H1 (cell line): Measurements from ENCODE around the gene SLC35F3. TPM values are rescaled to one million over a fixed set of nuclear protein-coding genes. Genes with fewer than 3 reads are reported as not detected.

Source experiments
- CTCF ChIA-PET: fragments of 300-600 bp; sonication (Branson Sonifier 250); formaldehyde crosslinking; loops from one replicate; lab custom pipeline; 2021; ENCODE audit not compliant: partially characterized antibody; lab: Charles Lee
- POLR2A ChIA-PET: fragments of 300-600 bp; sonication (Branson Sonifier 250); formaldehyde crosslinking; loops from one replicate; lab custom pipeline; 2021; ENCODE audit warnings: inconsistent platforms; ENCODE audit not compliant: partially characterized antibody; lab: Charles Lee
- DNase-seq, 2 experiments: peaks; one replicate each; pipeline versions ENCODE4 v3.0.0 to v3.0.0-alpha.2; 2010 to 2022; ENCODE audit warnings: low spot score in 2 of 2, low read depth in 1 of 2, mixed read lengths in 1 of 2
- FAIRE-seq: peaks from 2 replicates; lab custom pipeline; 2011; peaks lifted over from hg19 to GRCh38; lab: Jason Lieb, UNC
- H2AFZ ChIP-seq: 2 replicates; pipeline ENCODE4 v1.8.1; 2012; ENCODE audit warnings: low read length, inconsistent platforms
- H2AK5ac ChIP-seq: 2 replicates; pipeline ENCODE4 v1.6.1; 2013; ENCODE audit warnings: low read depth, low read length
- H2BK120ac ChIP-seq: replicated peaks from 2 replicates; pipeline ENCODE3; 2013; ENCODE audit warnings: low read depth, low read length, inconsistent platforms
- H2BK12ac ChIP-seq: 2 replicates; pipeline ENCODE4 v1.6.1; 2013; ENCODE audit warnings: low read depth, low read length
- H2BK15ac ChIP-seq: 2 replicates; pipeline ENCODE4 v1.6.1; 2013; ENCODE audit warnings: low read length
- H2BK20ac ChIP-seq: 2 replicates; pipeline ENCODE4 v1.6.1; 2013; ENCODE audit warnings: low read length
- H2BK5ac ChIP-seq: 2 replicates; pipeline ENCODE4 v1.6.1; 2013; ENCODE audit warnings: low read depth, low read length
- H3K14ac ChIP-seq: 2 replicates; pipeline ENCODE4 v1.6.1; 2013; ENCODE audit warnings: inconsistent platforms; ENCODE audit not compliant: insufficient read length
- H3K18ac ChIP-seq: 2 replicates; pipeline ENCODE4 v1.6.1; 2013; ENCODE audit warnings: low read length; ENCODE audit errors: extremely low read depth
- H3K23ac ChIP-seq: 2 replicates; pipeline ENCODE4 v1.6.1; 2013; ENCODE audit warnings: inconsistent platforms; ENCODE audit not compliant: insufficient read length
- H3K23me2 ChIP-seq: 2 replicates; pipeline ENCODE4 v1.6.1; 2013; ENCODE audit warnings: low read depth, low read length
- H3K27ac ChIP-seq: 2 replicates; pipeline ENCODE4 v1.6.1; 2011; ENCODE audit warnings: low read depth, low read length, inconsistent platforms
- H3K27me3 ChIP-seq, 4 experiments: replicated peaks in 1 of 4; 1 replicate in 1 of 4; 2 replicates in 3 of 4; pipeline versions ENCODE4 v1.6.1 to v1.8.1; 2011 to 2013; ENCODE audit warnings: low read length in 3 of 4, mild to moderate bottlenecking in 3 of 4, inconsistent platforms in 2 of 4, mixed read lengths in 2 of 4, moderate library complexity in 1 of 4; ENCODE audit not compliant: control insufficient read depth in 3 of 4, insufficient read depth in 3 of 4; ENCODE audit errors: extremely low read depth in 1 of 4
- H3K36me3 ChIP-seq, 4 experiments: 2 replicates each; pipeline versions ENCODE4 v1.6.1 to v1.8.1; 2011 to 2013; ENCODE audit warnings: mild to moderate bottlenecking in 4 of 4, low read length in 3 of 4, moderate library complexity in 2 of 4, control low read depth in 1 of 4, inconsistent platforms in 1 of 4; ENCODE audit not compliant: insufficient read depth in 4 of 4, control insufficient read depth in 2 of 4
- H3K4ac ChIP-seq: replicated peaks from 2 replicates; pipeline ENCODE3; 2013; ENCODE audit warnings: low read length, low read depth, mixed read lengths, inconsistent platforms; ENCODE audit not compliant: insufficient read length
- H3K4me1 ChIP-seq, 4 experiments: replicated peaks in 1 of 4; 1 replicate in 1 of 4; 2 replicates in 3 of 4; pipeline versions ENCODE4 v1.6.1 to v1.8.1; 2011 to 2013; ENCODE audit warnings: low read length in 3 of 4, inconsistent platforms in 2 of 4, mixed read lengths in 1 of 4; ENCODE audit not compliant: insufficient read depth in 4 of 4, control insufficient read depth in 3 of 4
- H3K4me2 ChIP-seq, 2 experiments: 2 replicates each; pipeline versions ENCODE4 v1.6.1 to v1.8.1; 2011 to 2013; ENCODE audit warnings: low read depth in 2 of 2, low read length in 2 of 2, control low read depth in 1 of 2, inconsistent platforms in 1 of 2, mild to moderate bottlenecking in 1 of 2; ENCODE audit not compliant: insufficient read depth in 1 of 2
- H3K4me3 ChIP-seq, 4 experiments: fragments of 200-600, 300-600 bp in 1 of 4; sonication (generic), shearing (Covaris generic), sonication (Bioruptor Twin) in 1 of 4; 2 replicates each; pipeline versions ENCODE4 v1.5.1 to v1.8.1; 2011 to 2016; ENCODE audit warnings: low read length in 4 of 4, low read depth in 3 of 4, control low read depth in 2 of 4, inconsistent platforms in 2 of 4, mild to moderate bottlenecking in 2 of 4, mixed read lengths in 1 of 4, moderate library complexity in 1 of 4; ENCODE audit not compliant: insufficient read depth in 2 of 4; ENCODE audit errors: extremely low read depth in 1 of 4
- H3K56ac ChIP-seq: replicated peaks from 2 replicates; pipeline ENCODE3; 2013; ENCODE audit warnings: low read depth, mild to moderate bottlenecking, mixed read lengths, low read length, inconsistent platforms; ENCODE audit not compliant: insufficient read length
- H3K79me1 ChIP-seq: 2 replicates; pipeline ENCODE4 v1.6.1; 2013; ENCODE audit warnings: low read depth, low read length, control low read depth
- H3K79me2 ChIP-seq, 2 experiments: 2 replicates each; pipeline versions ENCODE4 v1.6.1 to v1.8.1; 2012 to 2013; ENCODE audit warnings: low read length in 2 of 2, mild to moderate bottlenecking in 2 of 2, inconsistent platforms in 1 of 2; ENCODE audit not compliant: insufficient read depth in 2 of 2, control insufficient read depth in 1 of 2
- H3K9ac ChIP-seq, 4 experiments: replicated peaks in 1 of 4; 1 replicate in 1 of 4; 2 replicates in 3 of 4; pipeline versions ENCODE4 v1.6.1 to v1.8.1; 2011 to 2013; ENCODE audit warnings: low read depth in 3 of 4, low read length in 3 of 4, control low read depth in 2 of 4, mild to moderate bottlenecking in 2 of 4, moderate library complexity in 2 of 4, inconsistent platforms in 1 of 4; ENCODE audit errors: extremely low read depth in 1 of 4
- H3K9me3 ChIP-seq, 2 experiments: 2 replicates each; pipeline versions ENCODE4 v1.6.1 to v1.8.1; 2012 to 2013; ENCODE audit warnings: mild to moderate bottlenecking in 2 of 2, moderate library complexity in 2 of 2, control low read depth in 1 of 2, inconsistent platforms in 1 of 2, low read depth in 1 of 2, low read length in 1 of 2, mixed read lengths in 1 of 2; ENCODE audit not compliant: insufficient read depth in 2 of 2
- H4K20me1 ChIP-seq, 2 experiments: replicated peaks in 1 of 2; 2 replicates each; pipeline versions ENCODE3 to v1.8.1; 2011 to 2013; ENCODE audit warnings: inconsistent platforms in 2 of 2, low read length in 2 of 2, mild to moderate bottlenecking in 1 of 2; ENCODE audit not compliant: insufficient read depth in 2 of 2, control insufficient read depth in 1 of 2
- H4K5ac ChIP-seq: 2 replicates; pipeline ENCODE4 v1.6.1; 2013; ENCODE audit warnings: low read length, low read depth, mixed read lengths, inconsistent platforms; ENCODE audit not compliant: insufficient read length
- H4K8ac ChIP-seq: 2 replicates; pipeline ENCODE4 v1.8.0; 2013; ENCODE audit warnings: mild to moderate bottlenecking, moderate library complexity, low read length, inconsistent platforms; ENCODE audit not compliant: insufficient read depth; ENCODE audit errors: extremely low read depth
- H4K91ac ChIP-seq: replicated peaks from 2 replicates; pipeline ENCODE3; 2013; ENCODE audit warnings: low read length, mixed read lengths, inconsistent platforms; ENCODE audit not compliant: insufficient read length
- POLR2AphosphoS5 ChIP-seq: IDR thresholded peaks from 2 replicates; pipeline ENCODE4 v1.6.1; 2011; ENCODE audit warnings: low read depth, low read length
- TEAD4 ChIP-seq: IDR thresholded peaks from 2 replicates; pipeline ENCODE4 v1.6.1; 2012; ENCODE audit warnings: low read depth, low read length, inconsistent platforms, mixed read lengths
- WGBS, 2 experiments: shearing (Covaris generic) in 1 of 2; methylation state at CpG; one replicate each; pipeline versions ENCODE4 v1.1.6 to v1.1.7; 2013 to 2015; ENCODE audit warnings: low lambda C conversion rate in 2 of 2, mixed read lengths in 2 of 2, inconsistent platforms in 1 of 2, low coverage in 1 of 2, missing lambda C conversion rate in 1 of 2; ENCODE audit not compliant: insufficient replicate concordance in 2 of 2, insufficient coverage in 1 of 2, insufficient read length in 1 of 2; ENCODE audit errors: extremely low coverage in 1 of 2, missing lambda C conversion rate in 1 of 2; 5-methylcytosine and 5-hydroxymethylcytosine counted together
- polyA plus RNA-seq, 7 experiments: library from polyadenylated mRNA; depleted of rRNA in 3 of 7; stranded (reverse) in 5 of 7; unstranded in 2 of 7; fragments of >200 nt in 5 of 7; fragments of 200-250 nt in 2 of 7; gene quantifications; 1 replicate in 5 of 7; 2 replicates in 1 of 7; 4 replicates in 1 of 7; pipeline versions ENCODE4 v1.2.1 to v1.2.3, GENCODE V29; 2011 to 2013; ENCODE audit warnings: missing spikeins in 2 of 7, mixed read lengths in 2 of 7
- total RNA-seq: library from RNA; stranded (reverse); fragmentation: NEBNext Ultra II Directional; extraction: Animal tissue kit (Norgen Biotek cat#: 25700); gene quantifications from 2 replicates; pipeline ENCODE4 v1.2.1, GENCODE V29; 2021

Gene SLC35F3
- total and polyA plus RNA-seq, 2 of the 8 experiments (the other 6 are each of a cell fraction or from before 2014, with no cell fraction given), result 0.78 to 1.2 TPM

DNA sequence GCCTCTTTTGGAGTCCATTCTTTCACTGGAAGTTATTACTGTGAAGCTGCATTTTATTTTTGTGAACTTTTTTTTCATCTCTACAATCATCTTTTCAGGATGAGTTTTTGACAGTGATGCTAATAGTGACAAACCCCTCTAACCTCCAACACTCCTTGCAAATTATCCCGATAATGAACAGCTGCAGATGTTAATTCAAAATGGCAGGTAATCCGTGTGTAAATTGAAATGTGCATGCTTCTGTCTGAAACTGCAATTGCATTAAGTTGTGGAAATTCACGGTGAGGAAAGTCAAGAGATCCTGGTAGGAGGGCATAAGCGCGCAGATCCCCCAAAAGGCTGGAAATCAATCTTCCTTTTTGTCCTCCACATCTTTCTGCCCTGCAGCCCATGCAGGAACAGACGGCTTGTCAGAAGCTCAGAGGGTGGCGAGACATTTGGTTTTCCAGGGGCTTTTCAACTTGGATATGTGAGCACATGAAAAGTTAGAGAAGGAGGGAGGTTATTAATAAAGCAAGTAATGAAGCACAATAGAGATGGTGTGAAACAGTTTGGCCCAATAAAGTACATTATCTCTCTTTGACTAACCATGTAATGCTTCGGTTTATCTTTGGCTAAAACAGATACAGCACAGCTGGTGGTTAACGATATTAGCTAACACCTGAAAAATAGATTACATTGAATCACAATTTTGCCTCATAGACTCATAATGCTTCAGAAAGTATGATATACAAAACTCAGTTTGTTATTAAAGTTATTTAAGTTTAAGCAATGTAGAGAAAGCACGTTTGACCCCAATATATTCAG is 325.3 kb downstream of the SLC35F3 start:
- Histone ChIP-seq H3K23me2 (no peaks in the 10 kb centered on the region), H3K56ac (no peak overlapping the region), H3K27me3 (no peaks in the 10 kb centered on the region; a peak in 1 of 7 replicates), H4K20me1 (no peaks in the 10 kb centered on the region)
- POLR2A ChIA-PET, result no interaction called here
- no peak for FAIRE-seq
- TF ChIP-seq POLR2AphosphoS5 (no peak), TEAD4 (no peak)
- TF ChIP-seq, all 59 proteins: peak for 0
- Histone ChIP-seq H3K4me2 (no peak overlapping the region), H3K36me3 (no peaks in the 10 kb centered on the region), H4K5ac (no peak overlapping the region), H2BK120ac (no peak overlapping the region), H3K9ac (no peak overlapping the region), H3K27ac (no peak overlapping the region), H2BK15ac (no peak overlapping the region), H3K79me2 (no peaks in the 10 kb centered on the region), H3K14ac (no peak overlapping the region), H4K8ac (0 out of 2 replicates have a peak overlapping the region, but pooled peaks have one; percentile 12), H3K4ac (no peak overlapping the region), H3K79me1 (no peaks in the 10 kb centered on the region), H3K4me1 (peaks cover 2 to 13% (median 9%) of the 10 kb centered on the region in 4 experiments), H2AK5ac (no peak overlapping the region), H3K4me3 (no peak overlapping the region), H3K23ac (no peak overlapping the region), H4K91ac (no peak overlapping the region), H2BK12ac (no peak overlapping the region), H2BK20ac (no peak overlapping the region), H2AFZ (no peak overlapping the region), H2BK5ac (no peak overlapping the region), H3K18ac (no peak overlapping the region), H3K9me3 (no peaks in the 10 kb centered on the region)
- DNase-seq, result no peak
- WGBS, 2 experiments, result 88% methylated on average over 10 of the region's 10 CpGs; no CpG with 5 or more reads in 1 of the 2 experiments
- CTCF ChIA-PET, result interaction anchor here (0.7 to 8.0 kb wide), 13 partner anchors 9 to 104 kb away, joined by 3 to 62 read pairs (median 3); no protein-coding TSS in a partner anchor
